IMR-90 (cell line): Measurements from ENCODE around the gene DBH. TPM values are rescaled to one million over a fixed set of nuclear protein-coding genes. Genes with fewer than 3 reads are reported as not detected.

ENCODE experiments used
- ATAC-seq: fragments of 200-7000 bp; cut with Tn5 transposase; 2 replicates; pipeline ENCODE4 v1.9.1; 2020; ENCODE audit warnings: low read depth, mild to moderate bottlenecking, moderate library complexity
- BruUV-seq: library from RNA; stranded (reverse); fragments of 400-500 nt; replicated peaks from 2 replicates; lab custom pipeline; 2021; lab: Mats Ljungman, UMichigan
- CTCF ChIA-PET: fragments of 300-600 bp; formaldehyde crosslinking; extraction: SDS; loops from one replicate; lab custom pipeline; 2021; ENCODE audit warnings: antibody characterized with exemption; lab: Yijun Ruan, JAX
- POLR2A ChIA-PET: fragments of 300-600 bp; sonication (Branson Sonifier 250); formaldehyde crosslinking; loops from one replicate; lab custom pipeline; 2022; ENCODE audit warnings: antibody characterized with exemption; ENCODE audit not compliant: unreplicated experiment; lab: Charles Lee
- DNase-seq: peaks from one replicate; pipeline ENCODE4 v3.0.0; 2013
- H2AFZ ChIP-seq: replicated peaks from 2 replicates; pipeline ENCODE3; 2013; ENCODE audit warnings: low read length, mild to moderate bottlenecking; ENCODE audit not compliant: poor library complexity
- H2AK5ac ChIP-seq: 2 replicates; pipeline ENCODE4 v1.6.1; 2013; ENCODE audit warnings: low read depth, low read length, inconsistent platforms
- H2AK9ac ChIP-seq: replicated peaks from 2 replicates; pipeline ENCODE3; 2013; ENCODE audit warnings: mild to moderate bottlenecking, low read depth, low read length, moderate library complexity; ENCODE audit not compliant: poor library complexity
- H2BK120ac ChIP-seq: 2 replicates; pipeline ENCODE4 v1.6.1; 2013; ENCODE audit warnings: low read depth, low read length, inconsistent platforms
- H2BK15ac ChIP-seq: 3 replicates; pipeline ENCODE4 v1.6.1; 2013; ENCODE audit warnings: low read depth, low read length, inconsistent platforms
- H2BK20ac ChIP-seq: 2 replicates; pipeline ENCODE4 v1.6.1; 2013; ENCODE audit warnings: low read depth, mild to moderate bottlenecking, inconsistent platforms, low read length, moderate library complexity
- H2BK5ac ChIP-seq: 2 replicates; pipeline ENCODE4 v1.6.1; 2013; ENCODE audit warnings: mild to moderate bottlenecking, low read depth, low read length, inconsistent platforms; ENCODE audit not compliant: poor library complexity, severe bottlenecking
- H3K14ac ChIP-seq: replicated peaks from 2 replicates; pipeline ENCODE4 v1.6.1; 2013; ENCODE audit warnings: low read depth, low read length, inconsistent platforms
- H3K18ac ChIP-seq: 2 replicates; pipeline ENCODE4 v1.6.1; 2013; ENCODE audit warnings: low read depth, low read length, control low read depth
- H3K23ac ChIP-seq: 2 replicates; pipeline ENCODE4 v1.6.1; 2013; ENCODE audit warnings: low read depth, low read length, inconsistent platforms
- H3K27ac ChIP-seq: 2 replicates; pipeline ENCODE4 v1.5.1; 2013; ENCODE audit warnings: mild to moderate bottlenecking, control low read depth, low read length; ENCODE audit not compliant: insufficient read depth
- H3K27me3 ChIP-seq: 2 replicates; pipeline ENCODE4 v1.6.1; 2013; ENCODE audit warnings: low read length; ENCODE audit not compliant: control insufficient read depth, insufficient read depth
- H3K36me3 ChIP-seq: 2 replicates; pipeline ENCODE4 v1.6.1; 2013; ENCODE audit warnings: low read length, mixed read lengths; ENCODE audit not compliant: control insufficient read depth, insufficient read depth
- H3K4ac ChIP-seq: 2 replicates; pipeline ENCODE4 v1.6.1; 2013; ENCODE audit warnings: low read depth, low read length, inconsistent platforms
- H3K4me1 ChIP-seq: 2 replicates; pipeline ENCODE4 v1.6.1; 2013; ENCODE audit warnings: low read length, mixed read lengths; ENCODE audit not compliant: control insufficient read depth, insufficient read depth
- H3K4me2 ChIP-seq: 2 replicates; pipeline ENCODE4 v1.6.1; 2013; ENCODE audit warnings: low read depth, mild to moderate bottlenecking, control low read depth, low read length, moderate library complexity
- H3K4me3 ChIP-seq: 2 replicates; pipeline ENCODE4 v1.5.1; 2013; ENCODE audit warnings: low read depth, mild to moderate bottlenecking, control low read depth, low read length, moderate library complexity; ENCODE audit not compliant: insufficient read depth
- H3K56ac ChIP-seq: 2 replicates; pipeline ENCODE4 v1.6.1; 2013; ENCODE audit warnings: low read length, inconsistent platforms; ENCODE audit not compliant: insufficient read depth; ENCODE audit errors: extremely low read depth
- H3K79me1 ChIP-seq, 2 experiments: 2 replicates each; pipeline ENCODE4 v1.6.1; 2013; ENCODE audit warnings: low read length in 2 of 2, inconsistent platforms in 1 of 2, low read depth in 1 of 2
- H3K9ac ChIP-seq: 2 replicates; pipeline ENCODE4 v1.6.1; 2013; ENCODE audit warnings: low read depth, low read length, control low read depth
- H3K9me1 ChIP-seq: 2 replicates; pipeline ENCODE4 v1.6.1; 2013; ENCODE audit warnings: low read length, inconsistent platforms; ENCODE audit not compliant: insufficient read depth
- H3K9me3 ChIP-seq: 2 replicates; pipeline ENCODE4 v1.6.1; 2013; ENCODE audit warnings: low read length; ENCODE audit not compliant: control insufficient read depth, insufficient read depth
- H4K20me1 ChIP-seq: 2 replicates; pipeline ENCODE4 v1.6.1; 2013; ENCODE audit warnings: low read length, inconsistent platforms; ENCODE audit not compliant: insufficient read depth
- H4K5ac ChIP-seq: 2 replicates; pipeline ENCODE4 v1.6.1; 2013; ENCODE audit warnings: mild to moderate bottlenecking, low read depth, low read length, control low read depth
- H4K8ac ChIP-seq, 2 experiments: 2 replicates each; pipeline ENCODE4 v1.6.1; 2013; ENCODE audit warnings: low read depth in 2 of 2, low read length in 2 of 2, control low read depth in 1 of 2, inconsistent platforms in 1 of 2
- H4K91ac ChIP-seq: 2 replicates; pipeline ENCODE4 v1.6.1; 2013; ENCODE audit warnings: low read depth, low read length, inconsistent platforms; ENCODE audit not compliant: insufficient read depth
- BHLHE40 ChIP-seq: fragments of 150-350 bp; IDR thresholded peaks from 2 replicates; pipeline ENCODE4 v1.6.1; 2016; ENCODE audit warnings: mild to moderate bottlenecking, low read depth, low read length
- CEBPB ChIP-seq: IDR thresholded peaks from 2 replicates; pipeline ENCODE4 v1.6.1; 2012; ENCODE audit warnings: low read depth, low read length, improper control_type of control experiment
- CHD1 ChIP-seq: IDR thresholded peaks from 2 replicates; pipeline ENCODE4 v1.6.1; 2012; ENCODE audit warnings: low read depth, low read length, improper control_type of control experiment
- CTCF ChIP-seq: conservative IDR thresholded peaks from 2 replicates; pipeline ENCODE4 v1.5.1; 2012; ENCODE audit warnings: mild to moderate bottlenecking, low read depth, low read length, improper control_type of control experiment
- ELK1 ChIP-seq: fragments of 150-350 bp; IDR thresholded peaks from 2 replicates; pipeline ENCODE4 v1.6.1; 2016; ENCODE audit warnings: low read depth, mild to moderate bottlenecking, low read length, moderate library complexity, borderline replicate concordance
- FOS ChIP-seq: fragments of 150-350 bp; IDR thresholded peaks from 2 replicates; pipeline ENCODE4 v1.6.1; 2016; ENCODE audit warnings: low read depth, low read length
- MAFK ChIP-seq: IDR thresholded peaks from 2 replicates; pipeline ENCODE4 v1.6.1; 2012; ENCODE audit warnings: low read depth, low read length, improper control_type of control experiment
- MAZ ChIP-seq: IDR thresholded peaks from 2 replicates; pipeline ENCODE4 v1.6.1; 2012; ENCODE audit warnings: low read depth, mild to moderate bottlenecking, low read length, improper control_type of control experiment, moderate library complexity, borderline replicate concordance
- NFE2L2 ChIP-seq: fragments of 150-350 bp; IDR thresholded peaks from 2 replicates; pipeline ENCODE4 v1.6.1; 2016; ENCODE audit warnings: low read depth, mild to moderate bottlenecking, low read length
- POLR2A ChIP-seq: IDR thresholded peaks from 2 replicates; pipeline ENCODE4 v1.6.1; 2012; ENCODE audit warnings: mild to moderate bottlenecking, low read depth, low read length
- RAD21 ChIP-seq: IDR thresholded peaks from 2 replicates; pipeline ENCODE4 v1.6.1; 2012; ENCODE audit warnings: low read length, improper control_type of control experiment
- RCOR1 ChIP-seq: IDR thresholded peaks from 2 replicates; pipeline ENCODE4 v1.6.1; 2012; ENCODE audit warnings: mild to moderate bottlenecking, low read length, improper control_type of control experiment; ENCODE audit not compliant: insufficient replicate concordance
- RFX5 ChIP-seq: IDR thresholded peaks from 2 replicates; pipeline ENCODE4 v1.8.0; 2012; ENCODE audit warnings: low read depth, mild to moderate bottlenecking, low read length, moderate library complexity
- SMC3 ChIP-seq: fragments of 150-350 bp; IDR thresholded peaks from 2 replicates; pipeline ENCODE4 v1.6.1; 2016; ENCODE audit warnings: low read depth, mild to moderate bottlenecking, antibody characterized with exemption, low read length, moderate library complexity
- USF2 ChIP-seq: fragments of 150-350 bp; IDR thresholded peaks from 2 replicates; pipeline ENCODE4 v1.6.1; 2017; ENCODE audit warnings: mild to moderate bottlenecking, antibody characterized with exemption, low read length, low read depth
- WGBS, 2 experiments: methylation state at CpG; one replicate each; pipeline versions ENCODE4 v1.1.5 to v1.1.7; 2013; ENCODE audit warnings: missing lambda C conversion rate in 2 of 2; ENCODE audit not compliant: insufficient read length in 1 of 2; ENCODE audit errors: extremely low coverage in 2 of 2; 5-methylcytosine and 5-hydroxymethylcytosine counted together
- dilution Hi-C: fragments of 300-500 bp; cut with HindIII; formaldehyde crosslinking; loops from one replicate; pipeline ENCODE4 v1.14.3; 2018; ENCODE audit warnings: low sequenced_read_pairs; ENCODE audit not compliant: unreplicated experiment
- in situ Hi-C: fragments of 300-500 bp; cut with MboI; formaldehyde crosslinking; loops from 3 replicates; pipeline ENCODE4 v1.14.3; 2019; ENCODE audit warnings: low sequenced_read_pairs, inconsistent platforms, mixed read lengths
- intact Hi-C: fragments of 100-400 bp; cut with micrococcal nuclease; formaldehyde crosslinking; loops from 2 replicates; pipeline ENCODE4 v1.10.0; 2022
- polyA plus RNA-seq, 3 experiments: library from polyadenylated mRNA; depleted of rRNA; stranded (reverse); fragments of >200 nt; gene quantifications; 2 replicates each; pipeline ENCODE4 v1.2.3, GENCODE V29; 2012; ENCODE audit warnings: low replicate concordance in 1 of 3
- total RNA-seq: library from RNA; depleted of rRNA; stranded (reverse); fragments of >200 nt; gene quantifications from 2 replicates; pipeline ENCODE4 v1.2.3, GENCODE V29; 2012

Gene DBH
- total and polyA plus RNA-seq, 2 of the 4 experiments (the other 2 are of a cell fraction) = not detected

- in situ Hi-C loops (no loop called here), dilution Hi-C loops (no loop called here), intact Hi-C loops (no loop called here)
- Histone ChIP-seq H2BK5ac (no peak overlapping the region), H3K23ac (no peak overlapping the region), H4K91ac (no peak overlapping the region), H3K36me3 (no peaks in the 10 kb centered on the region), H2BK120ac (no peak overlapping the region), H2AK9ac (no peak overlapping the region), H3K27ac (no peak overlapping the region), H3K79me1 (no peaks in the 10 kb centered on the region), H3K14ac (no peak overlapping the region), H3K18ac (no peak overlapping the region), H3K9me1 (no peaks in the 10 kb centered on the region), H4K8ac (no peak overlapping the region), H3K9me3 (no peaks in the 10 kb centered on the region), H2BK15ac (no peak overlapping the region), H3K9ac (no peak overlapping the region), H3K4me2 (no peak overlapping the region), H3K4ac (no peak overlapping the region), H3K4me3 (no peak overlapping the region), H2AK5ac (no peak overlapping the region), H2AFZ (no peak overlapping the region), H3K4me1 (peaks cover 14% of the 10 kb centered on the region), H3K27me3 (peaks cover 2% of the 10 kb centered on the region; the same call in 1 of the 2 replicates), H4K20me1 (no peaks in the 10 kb centered on the region), H2BK20ac (no peak overlapping the region), H3K56ac (no peak overlapping the region), H4K5ac (no peak overlapping the region)
- BruUV-seq = no TSS peak
- DNase-seq = no peak
- TF ChIP-seq SMC3 (no peak), RFX5 (no peak), CTCF (no peak), MAZ (no peak), BHLHE40 (no peak), ELK1 (no peak), MAFK (no peak), RCOR1 (no peak), USF2 (no peak), CHD1 (no peak), FOS (no peak), NFE2L2 (no peak), RAD21 (no peak), POLR2A (no peak), CEBPB (no peak)
- POLR2A ChIA-PET = no interaction called here
- no peak for ATAC-seq
- CTCF ChIA-PET = no interaction called here
- WGBS, 2 experiments = 80% methylated on average over 10 of the region's 21 CpGs; no CpG with 5 or more reads in 1 of the 2 experiments
Measured at GRCh38 chr9:133703591-133704399, 67.6 kb downstream of the DBH start.
